HG02943 (cell line): ENCODE measurements around the gene OR2AG2.
"Not testable (repeated sequence)": the region's sequence is repeated elsewhere in the genome, so short reads cannot be mapped to it uniquely, and the experiment has no call there.

Experiments used
- ATAC-seq: cut with Tn5 transposase; IDR thresholded peaks from one replicate; pipeline ENCODE4 v1.9.1; 2021; ENCODE audit warnings: mild to moderate bottlenecking, low read depth, moderate library complexity; ENCODE audit not compliant: unreplicated experiment

OR2AG2 gene, protein sequence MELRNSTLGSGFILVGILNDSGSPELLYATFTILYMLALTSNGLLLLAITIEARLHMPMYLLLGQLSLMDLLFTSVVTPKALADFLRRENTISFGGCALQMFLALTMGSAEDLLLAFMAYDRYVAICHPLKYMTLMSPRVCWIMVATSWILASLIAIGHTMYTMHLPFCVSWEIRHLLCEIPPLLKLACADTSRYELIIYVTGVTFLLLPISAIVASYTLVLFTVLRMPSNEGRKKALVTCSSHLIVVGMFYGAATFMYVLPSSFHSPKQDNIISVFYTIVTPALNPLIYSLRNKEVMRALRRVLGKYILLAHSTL

DNA sequence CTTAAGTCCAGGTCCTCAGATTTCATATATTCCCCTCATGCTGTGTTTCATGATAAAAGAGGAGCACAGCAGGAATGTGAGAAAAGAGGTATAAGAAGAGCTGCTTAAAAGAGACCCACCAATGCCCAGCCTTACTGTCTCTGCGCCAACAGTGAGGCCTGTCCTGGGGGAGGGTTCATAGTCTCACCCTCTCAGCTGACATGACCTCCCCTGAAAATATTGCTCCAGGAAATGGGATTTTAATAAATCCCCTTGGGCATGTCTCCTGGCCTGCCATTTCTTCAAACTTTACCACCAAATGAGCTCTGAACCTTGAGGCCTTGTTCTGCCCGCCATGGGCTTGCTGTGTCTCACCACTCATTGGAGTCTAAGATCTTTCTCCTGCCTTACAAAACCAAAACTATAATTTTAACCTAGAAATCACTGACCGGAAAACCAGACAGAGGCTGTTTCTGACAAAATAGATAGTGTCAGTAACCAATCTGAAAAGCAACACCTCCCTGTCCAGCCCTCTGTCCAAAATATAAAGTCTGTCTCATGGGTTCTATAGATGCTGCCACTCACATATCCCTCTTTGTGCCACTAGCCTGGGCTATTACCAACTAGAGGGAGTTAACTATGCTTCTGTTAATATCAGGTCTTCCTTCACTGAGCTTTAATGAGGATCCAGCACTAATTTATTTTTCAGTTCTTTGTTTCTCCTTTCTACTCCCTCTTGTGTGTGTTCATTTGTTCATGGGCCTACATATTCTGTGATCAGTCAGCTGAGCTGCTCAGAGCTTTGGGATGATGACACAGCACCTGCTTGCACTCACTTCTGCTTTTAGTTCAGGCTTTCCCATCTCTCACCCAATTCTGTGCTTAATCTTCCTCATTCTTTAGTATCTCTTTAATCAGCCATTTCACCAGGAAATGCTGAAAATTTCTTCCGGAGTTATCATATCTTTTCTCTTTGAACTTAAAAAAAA lies at the start of gene OR2AG2:
Gene OR2AG2, minus strand, starts transcription at position 51 of the 968 bp plus-strand sequence. CDS start 3,019 bp downstream, outside the sequence.
- ATAC-seq: peak; percentile 86

DNA sequence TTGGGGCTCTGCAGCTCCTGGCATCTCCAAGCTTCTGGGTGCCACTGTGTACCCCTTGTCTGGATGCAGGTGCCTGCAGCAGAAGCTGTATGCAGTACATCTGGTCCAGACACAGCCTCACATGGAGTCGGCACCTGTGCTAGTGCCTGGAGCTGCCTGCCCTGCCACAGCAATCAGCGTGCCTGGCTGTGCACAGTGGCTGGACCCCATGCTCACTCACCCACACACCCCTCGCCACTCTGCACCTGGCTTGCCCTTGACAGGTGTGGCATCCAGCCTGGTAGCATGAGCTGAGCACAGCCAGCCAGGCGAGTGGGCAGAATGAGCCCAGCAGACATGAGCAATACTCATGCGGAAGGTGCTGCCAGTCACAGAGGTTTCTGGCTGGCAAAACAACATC lies 47.2 kb upstream of the OR2AG2 start:
- no peak for ATAC-seq

DNA sequence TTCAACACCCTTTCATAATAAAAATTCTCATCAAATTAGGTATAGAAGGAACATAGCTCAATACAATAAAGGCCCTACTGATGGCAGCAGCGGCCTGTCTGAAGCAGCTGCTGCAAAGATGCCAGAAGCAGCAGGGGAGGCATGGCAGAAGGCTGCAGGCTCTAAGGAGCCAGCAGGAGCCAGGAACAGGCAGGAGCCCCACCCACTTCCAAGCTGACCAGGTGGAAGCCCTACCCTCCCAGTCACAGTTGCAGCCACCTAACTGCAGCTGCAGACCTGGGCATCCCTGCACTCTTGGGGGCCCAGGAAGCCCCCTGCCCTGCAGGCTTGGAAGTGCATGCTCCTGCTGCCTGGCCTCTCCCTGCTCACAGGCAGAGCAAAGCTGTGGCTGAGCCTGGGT lies 45.9 kb upstream of the OR2AG2 start:
- ATAC-seq: no peak

DNA sequence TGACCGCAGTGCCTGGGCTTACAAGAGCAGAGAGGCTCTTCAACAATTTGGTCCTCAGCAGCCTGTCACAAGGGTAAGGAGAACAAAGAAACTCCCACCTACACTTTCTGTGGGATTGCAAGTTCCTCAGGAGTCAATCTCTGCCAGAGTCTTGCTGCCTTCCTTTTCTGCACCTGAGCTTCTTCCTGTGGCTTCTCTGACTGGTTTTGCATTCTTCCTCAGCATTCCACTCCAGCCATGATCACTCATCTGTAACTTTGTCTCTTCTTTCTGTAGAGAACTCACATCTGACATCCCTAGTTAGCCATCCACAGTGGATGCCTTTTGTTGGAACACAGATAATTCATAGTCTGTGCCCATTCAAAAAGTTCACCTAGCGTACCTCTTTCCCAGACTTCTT lies 41.9 kb upstream of the OR2AG2 start:
- no peak for ATAC-seq

DNA sequence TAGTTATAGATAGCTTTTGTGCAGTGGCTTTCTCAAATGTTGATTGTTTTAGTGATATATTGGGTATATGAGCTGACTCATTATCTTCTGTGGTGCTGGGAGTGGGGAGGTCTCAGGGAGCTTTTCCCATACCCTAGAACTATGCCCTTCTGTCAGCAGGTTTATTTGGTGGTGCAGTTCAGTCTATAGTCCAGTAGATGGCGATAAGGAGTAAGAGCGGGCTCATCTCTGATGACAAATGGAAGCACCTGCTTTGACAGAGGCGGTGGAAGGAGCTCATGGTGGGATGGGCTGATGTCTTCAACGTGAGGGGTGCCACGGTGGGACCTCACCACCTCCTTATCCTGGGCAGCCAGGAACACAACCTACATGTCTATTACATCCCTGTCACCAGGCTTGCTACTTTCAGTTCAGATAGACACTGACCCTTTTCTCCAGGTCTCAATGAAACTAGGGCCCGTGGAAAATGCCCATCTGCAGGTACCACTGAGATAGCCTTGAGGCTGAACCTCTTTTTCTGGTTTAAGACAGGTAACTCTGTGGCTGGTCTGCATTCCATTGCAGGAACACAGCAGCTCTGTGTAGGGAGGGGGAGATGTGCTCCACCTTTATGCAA lies 40.7 kb upstream of the OR2AG2 start:
- ATAC-seq: peak; percentile 82

DNA sequence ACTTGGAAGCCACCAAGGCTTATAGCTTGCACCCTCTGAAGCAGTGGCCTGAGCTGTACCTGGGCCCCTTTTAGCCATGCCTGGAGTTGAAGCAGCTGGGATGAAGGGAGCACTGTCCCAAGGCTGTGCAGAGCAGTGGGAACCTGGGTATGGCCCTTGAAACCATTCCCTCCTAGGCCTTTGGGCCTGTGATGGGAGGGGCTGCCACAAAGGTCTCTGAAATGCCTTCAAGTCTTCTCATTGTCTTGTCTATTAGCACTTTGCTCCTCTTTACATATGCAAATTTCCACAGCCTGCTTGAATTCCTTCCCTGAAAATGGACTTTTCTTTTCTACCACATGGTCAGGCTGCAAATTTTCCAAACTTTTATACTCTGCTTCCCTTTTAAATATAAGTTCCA lies 29.3 kb upstream of the OR2AG2 start:
- ATAC-seq: not testable (repeated sequence)

DNA sequence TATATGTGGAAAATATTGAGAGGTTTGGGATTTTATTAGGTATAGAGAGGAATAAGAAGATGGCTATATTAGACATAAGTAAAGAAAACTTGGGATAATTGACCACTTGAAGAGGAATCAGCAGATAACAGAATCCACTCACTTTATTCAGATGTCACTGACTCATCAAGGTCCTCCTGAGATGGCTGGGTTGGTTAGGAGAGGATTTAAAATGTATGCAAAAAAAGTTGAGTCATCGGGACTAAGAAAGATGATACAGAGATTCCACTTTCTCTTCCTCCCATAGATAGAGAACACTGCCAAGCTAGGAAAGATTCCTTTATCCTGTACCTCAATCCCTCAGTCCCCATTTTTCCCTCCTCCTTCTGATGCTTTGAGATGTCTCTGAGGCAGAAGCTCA lies 27.6 kb upstream of the OR2AG2 start, which contains the start of gene OR6A2:
Gene OR6A2, minus strand, starts transcription at position 288 of the 400 bp plus-strand sequence. CDS start 3,981 bp downstream, outside the sequence.
- ATAC-seq: no peak

DNA sequence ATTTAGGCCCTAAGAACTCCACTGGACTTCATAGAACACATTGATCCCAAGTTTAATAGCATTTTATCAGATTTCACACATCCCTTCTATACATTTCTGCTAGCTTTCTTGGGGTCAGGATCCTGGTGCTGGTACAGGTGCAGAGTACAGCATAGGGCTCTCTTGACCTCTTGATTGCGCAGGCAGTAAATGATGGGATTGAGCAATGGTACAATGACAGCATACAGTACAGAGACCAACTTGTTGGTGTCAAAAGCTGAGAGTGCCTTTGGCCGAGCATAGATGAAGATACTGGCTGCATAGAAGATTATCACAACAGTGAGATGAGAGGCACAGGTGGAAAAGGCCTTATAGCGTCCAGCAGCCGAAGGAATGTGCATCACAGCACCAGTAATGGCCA lies 22.9 kb upstream of the OR2AG2 start:
- ATAC-seq: no peak

DNA sequence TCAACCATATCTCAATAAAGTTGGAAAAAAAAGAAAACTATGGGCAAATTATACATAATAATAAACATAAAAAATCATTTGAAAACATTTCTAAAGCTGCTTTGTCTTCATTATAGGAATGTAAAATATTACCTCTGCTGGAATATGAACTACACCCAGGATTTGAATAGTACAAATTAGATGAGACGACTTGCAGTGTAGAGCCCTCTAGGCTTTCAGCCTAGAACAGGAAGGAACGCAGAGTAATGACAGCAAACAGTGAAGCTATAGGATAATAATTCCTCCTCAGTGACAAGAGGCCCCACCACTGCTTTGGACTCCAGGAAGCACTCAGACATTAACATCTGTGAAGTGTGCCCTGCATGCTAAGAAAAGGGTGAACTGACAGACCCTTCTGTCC lies 18.8 kb upstream of the OR2AG2 start:
- ATAC-seq: no peak

DNA sequence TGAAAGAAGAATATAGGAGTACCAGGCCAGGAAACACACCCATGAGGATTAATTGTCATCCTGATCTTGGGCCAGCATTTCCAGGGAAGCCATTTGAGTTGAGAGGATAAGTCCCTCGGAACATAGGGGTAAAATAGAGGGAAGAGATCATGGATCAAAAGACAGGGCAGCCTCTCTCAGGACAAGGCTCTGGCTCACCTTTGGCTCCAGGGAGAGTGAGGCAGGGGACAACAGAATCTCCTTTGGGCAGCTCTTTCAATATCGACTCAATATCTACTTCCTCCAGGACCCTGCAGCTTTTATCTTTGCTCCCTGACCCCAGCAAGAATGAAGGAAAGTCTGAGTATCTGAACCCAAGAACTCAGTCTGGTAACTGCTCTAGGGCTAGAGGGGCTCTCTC lies 10.9 kb upstream of the OR2AG2 start, which contains the start of gene OR2AG1:
Gene OR2AG1, plus strand, starts transcription at position 301 of the 400 bp plus-strand sequence. CDS start 2,018 bp downstream, outside the sequence.
- no peak for ATAC-seq

DNA sequence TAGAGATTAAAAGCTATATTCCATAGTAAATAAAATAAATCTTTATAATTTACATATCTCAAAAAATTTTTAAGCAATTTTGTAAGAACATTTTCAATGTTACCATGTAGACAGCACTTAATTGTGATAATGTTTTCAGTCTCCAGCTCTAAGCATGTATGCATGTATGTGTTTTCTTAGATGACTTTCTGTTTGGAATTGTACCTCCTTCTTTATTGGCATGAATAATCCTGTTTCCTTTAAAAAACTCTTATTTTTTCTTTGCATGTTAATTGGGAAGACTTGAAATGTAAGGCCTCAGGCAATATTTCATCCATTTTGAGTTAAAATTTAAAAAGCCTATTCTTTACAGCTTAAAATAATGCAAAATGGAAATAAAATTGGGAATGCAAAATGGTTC lies 9.1 kb upstream of the OR2AG2 start:
- no peak for ATAC-seq

DNA sequence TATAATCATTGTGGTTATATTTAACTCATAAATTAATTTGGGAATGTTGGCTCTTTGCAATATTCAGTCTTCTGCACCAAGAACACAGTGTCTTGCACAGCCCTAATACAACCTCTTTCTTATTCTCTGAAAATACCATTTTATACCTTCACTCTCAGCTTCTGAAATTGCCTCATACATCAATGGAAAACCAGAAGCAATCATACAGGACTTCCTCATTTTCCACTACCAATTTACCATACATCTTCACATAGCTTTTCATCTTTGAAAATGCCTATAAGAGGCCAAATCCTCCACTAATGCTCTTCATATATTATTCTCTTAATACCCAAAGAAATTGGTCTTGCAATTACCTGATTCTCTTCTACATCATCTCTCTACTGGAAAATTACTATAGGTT lies 6.7 kb upstream of the OR2AG2 start:
- no peak for ATAC-seq

DNA sequence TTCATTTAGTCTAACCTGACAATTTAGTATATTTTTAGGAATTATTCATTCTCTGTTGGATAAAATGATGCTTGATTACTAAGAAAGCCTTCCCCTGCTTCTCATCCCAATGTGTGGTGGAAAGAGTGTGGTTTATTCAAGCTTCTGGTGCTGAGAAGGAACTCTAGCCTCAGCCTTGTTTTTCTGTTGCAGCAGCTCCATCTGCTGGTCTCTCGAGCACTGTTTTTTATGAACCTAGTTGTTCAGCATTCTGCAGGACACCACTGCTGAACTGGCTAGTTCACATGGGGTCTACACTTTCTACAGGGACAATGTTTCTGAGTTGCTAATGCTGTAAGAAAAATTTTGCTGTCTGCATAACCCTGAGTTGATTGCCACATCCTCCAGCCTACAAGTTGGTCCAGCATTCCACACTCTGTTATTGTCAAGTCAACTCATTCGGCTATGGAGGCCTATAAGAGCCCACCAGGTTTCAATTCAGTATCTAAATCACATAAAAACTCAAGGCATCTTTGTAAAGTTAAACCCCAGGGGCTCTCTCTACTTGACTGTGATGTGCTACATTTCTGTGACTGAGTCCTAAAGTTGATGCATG lies 14.3 kb downstream of the OR2AG2 start:
- no peak for ATAC-seq

DNA sequence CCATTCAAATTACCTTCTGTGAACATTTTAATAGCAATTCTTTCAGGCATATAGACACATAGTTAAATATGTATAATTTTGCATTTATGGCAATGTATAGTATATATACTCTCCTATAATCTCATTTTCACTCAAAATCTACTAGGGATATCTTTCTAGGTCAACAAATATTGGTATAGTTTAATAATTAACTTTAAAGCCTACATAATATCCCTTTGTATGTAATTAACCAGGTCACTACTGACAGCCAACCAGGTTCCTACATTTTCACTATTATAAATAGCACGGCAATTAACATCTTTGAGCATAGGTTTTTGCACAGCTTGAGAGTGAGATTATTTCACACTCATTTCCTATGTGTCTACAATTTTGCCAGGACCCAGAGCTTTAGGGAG lies 15.8 kb downstream of the OR2AG2 start:
- no peak for ATAC-seq

DNA sequence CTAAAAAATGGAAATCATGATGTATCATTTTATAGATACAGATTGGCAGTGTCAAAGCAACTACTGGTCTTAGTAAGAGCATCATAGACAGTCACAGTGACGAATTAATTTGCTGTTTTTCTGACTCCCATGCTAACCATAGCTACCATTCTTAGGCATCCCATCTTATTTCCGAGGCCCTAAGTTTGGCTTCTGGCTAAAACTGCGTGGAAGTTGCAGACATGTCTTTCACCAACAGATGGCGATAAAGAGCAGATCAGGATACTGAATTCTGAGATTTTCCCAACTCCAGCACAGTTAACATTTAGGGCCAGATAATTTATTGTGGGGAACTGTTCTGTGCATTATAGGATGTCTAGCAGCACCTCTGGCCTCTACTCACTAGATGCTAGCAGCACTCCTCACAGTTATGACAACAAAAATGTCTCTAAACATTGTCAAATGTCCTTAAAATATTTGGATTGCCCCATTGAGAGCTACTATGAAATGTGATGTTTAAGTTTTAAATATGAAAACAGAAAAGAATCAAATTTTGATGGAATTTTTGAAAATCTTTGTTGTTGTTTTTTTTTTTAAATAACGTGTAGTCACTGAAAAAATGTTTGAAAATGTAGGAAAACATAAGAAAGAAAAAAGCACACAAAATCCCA lies 16.3 kb downstream of the OR2AG2 start:
- ATAC-seq: no peak

DNA sequence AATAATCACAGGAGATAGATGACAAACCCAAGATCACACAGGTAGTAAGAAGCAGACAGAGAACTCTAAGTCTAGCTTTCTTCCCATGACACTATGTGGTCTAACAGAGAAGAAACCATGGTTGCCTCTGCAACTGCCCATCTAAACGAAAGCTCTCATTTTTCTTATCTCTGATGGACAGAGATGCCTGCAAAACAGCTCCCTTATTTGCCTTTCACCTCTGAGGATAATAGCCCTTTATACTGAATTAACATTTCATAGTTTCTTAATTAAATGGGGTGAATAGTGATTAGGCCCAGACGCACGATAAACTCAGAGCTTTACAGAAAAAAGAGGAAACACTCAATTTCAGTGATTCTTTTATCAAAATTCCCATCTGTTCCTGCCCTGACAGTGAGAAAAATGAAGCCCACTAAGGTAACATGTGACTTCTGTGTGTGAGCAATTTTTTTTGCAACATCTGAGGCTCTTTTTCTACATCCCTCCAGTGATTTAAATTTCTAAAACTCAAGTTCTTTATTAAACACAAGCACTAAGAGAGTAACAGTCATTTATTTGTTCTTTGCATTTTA lies 24.6 kb downstream of the OR2AG2 start:
- ATAC-seq: no peak

DNA sequence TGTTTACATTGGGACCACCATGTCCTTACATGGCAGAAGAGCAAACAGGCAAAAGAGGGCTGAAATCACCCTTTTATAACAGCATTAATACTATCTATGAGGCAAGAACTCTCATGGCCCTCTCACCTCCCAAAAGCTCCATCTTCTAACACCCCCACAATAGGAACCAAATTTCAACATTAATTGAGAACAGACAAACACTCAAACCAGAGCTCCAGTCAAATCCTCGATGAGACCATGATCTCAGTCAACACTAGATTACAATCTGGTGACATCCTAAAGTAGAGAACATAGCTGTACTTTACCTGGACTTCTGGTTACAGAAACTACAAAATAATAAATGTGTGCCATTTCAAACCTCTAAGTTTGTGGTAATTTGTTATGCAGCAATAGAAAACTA lies 25.1 kb downstream of the OR2AG2 start:
- no peak for ATAC-seq

DNA sequence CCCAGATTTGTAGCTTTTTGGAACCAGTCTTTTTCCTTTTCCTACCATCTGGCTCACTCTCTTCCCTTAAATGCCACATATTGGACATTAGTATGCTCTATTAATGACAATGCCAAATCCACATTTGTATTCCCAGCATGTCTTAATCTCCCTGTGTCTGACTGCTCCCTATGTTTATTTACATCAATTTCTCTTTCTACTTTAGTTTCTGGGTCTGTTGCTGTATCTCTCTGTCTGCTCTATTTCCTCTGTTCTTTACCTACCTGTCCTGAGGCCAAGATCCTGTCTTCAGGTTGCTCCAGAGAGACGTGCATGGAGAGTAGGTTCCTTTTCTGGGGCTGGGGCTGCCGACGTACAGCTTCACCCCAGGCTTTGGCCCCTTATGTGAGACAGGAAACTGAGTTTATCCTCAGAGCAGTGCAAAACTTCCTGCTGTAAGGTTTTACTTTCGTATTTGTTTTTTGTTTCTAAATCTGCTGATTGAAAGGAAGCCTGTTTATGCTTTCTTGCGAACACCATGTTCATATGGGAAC lies 25.6 kb downstream of the OR2AG2 start:
- ATAC-seq: peak; percentile 78

DNA sequence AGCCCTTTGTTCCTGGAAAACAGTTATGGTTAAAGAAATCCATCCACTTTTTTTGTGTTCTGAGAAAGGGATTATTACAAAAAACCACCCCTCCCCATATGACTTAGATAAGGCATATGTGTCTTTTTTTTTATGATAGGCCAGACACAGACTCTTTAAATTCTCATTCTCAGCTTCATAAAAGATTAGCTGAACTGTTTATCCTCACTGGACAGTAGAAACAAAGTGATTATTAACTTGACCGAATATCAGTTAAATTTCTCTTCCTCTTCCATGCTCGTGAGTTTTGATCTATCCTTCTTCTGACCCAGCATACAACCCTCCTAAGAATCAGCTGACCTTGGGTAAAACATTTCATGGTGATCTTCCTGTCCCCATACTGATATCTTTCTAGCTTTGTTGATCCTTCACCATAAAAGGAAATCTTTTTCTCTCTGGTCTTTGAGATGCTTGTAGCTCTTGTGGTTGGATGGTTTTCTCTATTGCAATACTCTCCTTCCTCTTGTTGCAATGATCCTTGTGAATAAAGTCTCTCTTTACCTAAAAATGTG lies 26.2 kb downstream of the OR2AG2 start:
- no peak for ATAC-seq
